Stimulated activated CD4-positive, alpha-beta T cell treated with anti-CD3 and anti-CD28 coated beads, Interleukin-2, amount 100 ng/mL, for 48 hours (primary cell): Measurements from ENCODE around the gene PRR33.
"Not testable (repeated sequence)": the region's sequence is repeated elsewhere in the genome, so short reads cannot be mapped to it uniquely, and the experiment has no call there.

ENCODE experiments used
- DNase-seq, 2 donors: peaks; one replicate each; pipeline ENCODE4 v3.0.0-alpha.2; 2020

PRR33 gene

DNA sequence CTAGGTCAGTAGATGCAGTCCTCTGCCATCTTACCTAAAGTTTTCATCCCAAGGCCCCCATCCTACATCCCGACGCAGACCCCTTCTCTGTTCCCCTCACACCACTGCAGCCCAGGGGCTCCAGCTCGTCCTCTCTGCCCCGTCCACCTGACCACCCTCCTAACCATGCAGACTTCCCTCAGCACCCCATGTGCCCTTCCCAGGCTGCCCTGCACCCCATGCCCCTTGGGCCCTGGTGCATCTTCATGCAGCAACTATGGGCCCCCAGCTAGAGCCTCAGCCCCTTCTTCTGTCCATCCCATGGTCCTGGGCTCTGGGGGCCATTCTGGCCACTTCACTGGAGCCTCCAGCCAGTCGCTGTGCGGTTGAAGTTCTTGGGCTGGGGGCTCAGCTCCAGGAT is 2.9 kb downstream of the PRR33 start:
- DNase-seq: no peak

DNA sequence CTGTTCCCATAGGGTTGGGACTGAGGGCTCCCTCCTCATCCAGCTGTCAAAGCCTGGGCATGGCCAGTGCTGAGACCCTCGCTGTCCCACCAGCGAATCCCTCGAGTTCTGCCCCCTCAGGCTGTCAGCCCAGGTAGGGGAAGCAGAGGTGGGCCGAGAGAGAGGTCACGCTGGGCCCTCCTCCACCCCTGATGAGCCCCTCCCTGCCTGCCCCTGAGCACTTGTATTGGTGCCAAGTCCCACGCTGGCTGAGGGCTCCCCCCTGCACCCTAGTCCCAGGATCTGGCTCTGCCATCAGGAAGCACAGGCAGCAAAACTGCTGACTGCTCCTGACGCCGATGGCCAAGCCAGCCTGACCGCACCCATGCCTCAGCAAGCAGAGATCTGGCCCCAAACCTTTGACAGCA is 3.3 kb downstream of the PRR33 start:
- no peak for DNase-seq

DNA sequence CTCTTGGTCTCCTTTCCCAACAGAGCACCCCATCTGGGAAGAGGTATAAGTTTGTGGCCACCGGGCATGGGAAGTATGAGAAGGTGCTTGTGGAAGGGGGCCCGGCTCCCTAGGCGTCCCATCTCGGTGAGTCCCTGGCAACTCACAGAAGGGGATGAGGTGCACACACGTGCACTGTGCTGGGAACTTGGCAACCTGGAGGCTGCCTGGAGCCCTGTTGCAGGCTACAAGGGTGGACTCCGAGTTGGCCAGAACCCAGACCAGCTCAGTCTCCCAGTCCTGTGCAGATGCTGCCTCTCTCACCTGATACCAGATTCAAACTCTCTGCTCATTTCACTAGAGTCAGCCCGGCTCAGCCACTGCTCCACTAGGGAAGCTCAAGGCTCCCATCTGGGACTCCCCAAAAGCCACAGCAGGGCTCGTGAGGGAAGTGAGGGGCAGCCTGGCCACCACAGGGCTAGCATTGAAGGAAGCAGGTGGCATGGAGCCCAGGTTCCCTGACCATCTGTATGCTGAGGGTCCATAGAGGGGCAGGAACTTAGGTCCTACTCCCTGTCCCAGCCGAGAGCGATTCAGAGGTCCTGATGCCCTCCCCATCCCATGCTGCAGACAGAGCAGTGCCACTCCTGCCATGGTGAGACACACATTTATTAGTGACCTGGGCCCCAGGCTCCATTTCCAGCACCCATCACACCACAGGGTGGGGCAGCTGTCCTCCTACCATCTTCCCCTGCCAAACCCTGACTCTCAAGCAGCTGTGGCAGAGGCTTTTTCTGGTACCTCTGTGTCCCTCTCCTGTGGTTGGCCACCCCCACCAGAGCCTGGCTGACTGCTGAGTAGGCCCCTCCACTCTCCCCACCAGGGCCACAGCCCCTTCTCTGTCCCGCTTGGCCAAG is 4.0 kb downstream of the PRR33 start:
- DNase-seq: no peak

DNA sequence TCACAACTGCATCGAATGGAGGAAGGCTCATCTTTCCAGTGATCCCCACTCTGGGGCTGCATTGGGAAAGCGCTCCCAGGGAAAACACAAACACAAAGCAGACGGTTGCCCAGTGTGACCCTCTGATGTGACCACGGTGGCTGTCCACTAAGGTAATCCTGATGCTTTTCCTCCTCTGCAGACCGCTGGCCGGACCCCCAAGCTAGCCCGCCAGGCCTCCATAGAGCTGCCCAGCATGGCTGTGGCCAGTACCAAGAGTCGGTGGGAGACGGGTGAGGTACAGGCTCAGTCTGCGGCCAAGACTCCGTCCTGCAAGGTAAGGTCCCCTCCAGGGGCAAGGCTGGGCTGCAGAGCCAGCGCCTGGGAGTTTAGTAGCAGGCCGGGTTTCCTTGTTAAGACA is 5.1 kb downstream of the PRR33 start:
- not testable (repeated sequence) for DNase-seq

DNA sequence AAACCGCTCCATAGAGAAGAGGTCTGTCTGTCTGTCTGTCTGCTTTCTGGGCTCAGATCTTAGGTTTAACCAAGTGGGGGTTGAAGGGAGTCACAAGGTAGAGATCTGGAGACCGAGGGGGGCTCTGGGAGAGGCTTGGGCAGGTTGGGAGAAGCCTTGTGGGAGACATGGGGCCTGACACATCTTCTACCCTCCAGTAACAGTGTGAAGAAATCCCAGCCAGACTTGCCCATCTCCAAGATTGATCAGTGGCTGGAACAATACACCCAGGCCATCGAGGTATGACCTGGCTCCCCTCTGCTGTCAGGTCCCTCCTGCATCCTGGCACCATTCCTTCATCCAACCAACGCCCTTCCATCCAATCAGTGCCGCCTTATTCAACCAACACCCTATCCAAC is 7.4 kb downstream of the PRR33 start:
- DNase-seq: no peak

DNA sequence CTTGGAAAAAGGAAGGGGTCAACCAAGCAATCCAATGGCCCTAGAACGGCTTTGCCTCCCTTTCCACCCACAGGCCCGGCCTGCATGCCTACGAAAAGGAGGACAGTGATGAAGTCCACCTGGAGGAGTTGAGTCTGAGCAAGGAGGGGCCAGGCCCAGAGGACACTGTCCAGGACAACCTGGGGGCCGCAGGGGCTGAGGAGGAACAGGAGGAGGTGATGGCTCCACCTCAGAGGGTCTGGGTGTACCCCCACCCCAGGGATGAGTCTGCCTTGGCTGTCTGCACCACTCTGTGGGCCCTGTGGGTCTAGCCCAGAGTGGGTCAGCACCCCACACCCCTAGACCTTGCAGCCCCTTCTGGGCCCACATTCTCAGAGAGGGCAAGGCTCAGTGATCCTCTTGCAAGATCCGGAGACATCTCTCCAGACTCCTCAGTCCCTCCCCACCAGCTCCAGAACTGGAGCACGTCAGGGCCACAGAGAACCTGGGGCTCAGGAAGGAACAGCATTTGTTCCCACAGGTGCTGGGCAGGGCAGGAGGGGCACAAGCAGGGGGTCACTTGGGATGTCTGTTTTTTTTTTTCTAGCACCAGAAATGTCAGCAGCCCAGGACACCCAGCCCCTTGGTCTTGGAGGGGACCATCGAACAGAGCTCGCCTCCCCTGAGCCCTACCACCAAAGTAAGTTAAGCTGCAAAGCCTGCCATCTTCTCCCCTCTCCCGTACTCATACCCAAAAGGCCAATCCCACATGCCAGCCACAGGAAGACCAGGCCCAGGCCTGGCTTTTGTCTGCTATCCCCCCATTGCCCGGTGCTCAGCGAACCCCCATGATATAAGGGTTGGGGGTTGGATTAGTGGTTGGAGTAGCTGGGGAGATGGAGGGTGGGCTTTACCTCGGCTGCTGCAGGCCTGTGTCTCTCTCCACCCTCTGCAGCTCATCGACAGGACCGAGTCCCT is 8.1 kb downstream of the PRR33 start:
- DNase-seq: no peak

DNA sequence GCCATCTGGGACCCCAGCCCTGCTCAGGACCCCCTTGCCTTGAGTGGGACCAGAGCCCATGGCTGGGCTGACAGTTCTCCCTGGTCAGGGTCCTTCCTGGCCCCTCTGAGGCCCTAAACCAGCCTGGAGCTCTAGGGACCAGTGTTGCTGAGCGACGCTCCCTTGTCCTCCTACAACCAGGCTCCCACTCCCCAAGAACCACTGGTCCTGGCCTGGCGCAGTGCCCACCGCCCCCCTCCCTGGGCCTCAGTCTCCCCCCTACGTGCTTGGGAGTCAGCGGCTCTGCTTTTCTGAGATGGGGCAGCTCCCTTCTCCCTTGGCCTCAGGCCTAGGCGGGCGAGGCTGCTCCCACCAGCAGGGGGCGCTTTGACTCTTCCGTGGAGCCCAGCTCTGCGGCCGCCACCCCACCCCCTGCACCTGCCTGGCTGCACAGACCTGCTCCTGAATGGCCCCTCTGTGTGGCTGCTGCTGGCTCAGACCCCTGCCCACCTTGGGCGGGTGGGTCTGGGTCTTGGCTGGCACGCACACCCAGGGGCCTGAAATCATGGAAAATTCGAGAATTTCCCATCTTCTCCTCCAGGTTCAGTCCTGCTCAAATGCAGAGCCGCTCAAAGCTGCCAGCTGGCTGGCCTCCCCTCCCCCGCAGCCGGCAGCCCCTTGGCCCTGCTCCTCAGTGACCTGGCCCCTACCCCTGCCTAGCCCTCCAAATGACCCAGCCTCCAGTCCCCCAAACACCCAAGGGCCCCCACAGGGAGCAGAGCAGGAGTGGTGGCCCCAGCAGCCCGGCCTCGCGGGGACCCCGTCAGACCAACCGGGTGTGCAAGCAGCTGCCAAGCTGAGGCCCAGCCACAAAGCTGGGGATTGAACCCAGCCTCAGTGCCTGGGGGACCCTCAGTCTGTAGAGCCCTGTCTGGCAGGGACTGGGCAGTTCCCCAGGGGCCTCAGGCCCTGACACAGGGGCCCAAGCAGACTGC is 9.1 kb downstream of the PRR33 start:
- DNase-seq: peak; percentile 81 to 85

DNA sequence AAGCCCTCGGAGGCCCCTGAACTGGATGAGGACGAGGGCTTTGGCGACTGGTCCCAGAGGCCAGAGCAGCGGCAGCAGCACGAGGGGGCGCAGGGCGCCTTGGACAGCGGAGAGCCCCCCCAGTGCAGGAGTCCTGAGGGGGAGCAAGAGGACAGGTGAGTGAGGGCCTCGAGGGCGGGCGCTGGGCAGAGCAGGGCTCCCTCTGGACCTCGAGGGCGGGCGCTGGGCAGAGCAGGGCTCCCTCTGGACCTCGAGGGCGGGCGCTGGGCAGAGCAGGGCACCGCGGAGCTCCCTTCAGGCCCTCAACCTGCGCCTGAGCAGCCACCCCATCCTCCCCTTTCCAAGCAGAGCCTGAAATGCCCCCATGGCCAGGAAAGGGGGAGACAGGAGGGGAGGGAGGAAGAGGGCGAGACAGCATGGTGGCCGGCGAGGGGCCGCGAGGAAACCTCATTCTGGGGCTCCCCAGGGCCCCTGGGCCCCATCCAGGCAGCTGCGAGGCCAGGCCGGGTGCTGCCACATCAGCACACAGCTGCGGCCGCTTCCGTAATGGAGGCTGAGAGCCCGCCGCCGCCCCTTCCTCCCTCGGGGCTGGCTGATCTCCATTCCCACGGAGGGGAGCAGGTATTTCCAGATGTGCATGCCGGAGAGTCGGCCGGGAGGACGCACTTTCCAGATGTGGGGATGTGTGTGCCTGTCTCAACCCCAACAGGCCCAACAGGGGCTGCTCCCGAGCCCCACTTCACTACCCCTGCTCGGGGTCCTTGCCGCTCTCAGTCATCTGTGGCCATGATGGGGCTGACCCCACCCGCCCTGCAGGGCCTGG is 10.0 kb downstream of the PRR33 start:
- no peak for DNase-seq

DNA sequence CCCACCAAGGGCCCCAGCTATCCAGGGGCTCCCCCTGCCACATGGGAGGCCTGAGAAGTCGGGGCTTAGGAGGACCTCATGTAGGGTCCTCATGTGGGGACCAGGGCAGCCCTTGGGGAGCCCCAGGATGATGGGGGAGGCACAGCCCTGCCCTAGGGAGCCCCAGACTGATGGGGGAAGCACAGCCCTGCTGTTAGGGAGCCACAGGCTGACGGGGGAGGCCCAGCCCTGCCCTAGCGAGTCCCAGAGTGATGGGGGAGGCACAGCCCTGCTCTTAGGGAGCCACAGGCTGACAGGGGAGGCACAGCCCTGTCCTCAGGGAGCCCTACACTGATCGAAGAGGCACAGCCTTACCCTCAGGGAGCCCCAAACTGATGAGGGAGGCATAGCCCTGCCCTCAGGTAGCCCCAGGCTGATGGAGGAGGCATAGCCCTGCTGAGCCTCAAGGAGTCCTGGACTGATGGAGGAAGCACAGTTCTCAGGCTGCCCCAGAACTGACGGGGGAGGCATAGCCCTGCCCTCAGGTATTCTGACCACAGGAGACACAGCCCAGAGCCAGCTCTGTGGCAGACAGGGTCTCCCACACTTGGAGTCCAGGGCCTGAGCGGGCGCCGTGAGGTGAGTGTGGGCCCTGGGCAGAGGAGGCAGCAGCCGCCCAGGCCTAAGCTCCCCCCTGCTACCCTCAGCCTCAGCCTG is 10.8 kb downstream of the PRR33 start:
- DNase-seq: no peak

DNA sequence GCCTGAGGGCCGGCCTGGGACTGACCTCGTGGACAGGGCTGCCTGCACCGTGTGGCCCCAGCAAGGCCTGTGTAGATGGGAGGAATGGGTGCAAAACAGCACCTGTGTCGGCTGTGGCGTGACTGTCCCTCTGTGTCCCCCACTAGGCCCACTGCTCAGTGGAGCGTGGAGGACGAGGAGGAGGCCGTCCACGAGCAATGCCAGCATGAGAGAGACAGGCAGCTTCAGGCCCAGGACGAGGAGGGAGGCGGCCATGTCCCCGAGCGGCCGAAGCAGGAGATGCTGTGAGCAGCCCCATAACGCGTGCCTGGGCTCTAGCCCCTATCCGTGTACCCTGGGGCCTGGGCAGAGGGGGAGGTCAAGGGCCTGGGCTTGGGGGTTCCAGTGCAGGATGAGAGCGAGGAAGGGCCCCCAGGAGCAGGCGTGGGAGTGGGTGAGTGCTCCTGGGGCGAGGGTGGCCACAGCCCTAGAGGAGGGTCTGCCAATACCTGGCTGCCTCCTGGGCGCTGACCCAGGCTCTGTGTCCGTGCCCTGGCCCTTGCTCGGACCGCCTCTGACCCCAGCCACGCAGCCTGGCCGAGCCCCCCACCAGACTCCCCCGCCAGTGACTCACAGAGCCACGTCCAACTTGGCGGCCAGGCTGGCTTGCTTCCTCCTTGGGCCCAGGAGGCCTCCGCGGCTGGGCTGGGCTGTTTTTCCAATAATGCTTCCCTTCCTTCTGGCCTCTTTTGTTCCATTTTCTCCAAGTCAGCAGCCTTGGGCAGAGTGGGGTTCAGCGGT is 11.6 kb downstream of the PRR33 start:
- DNase-seq: no peak

DNA sequence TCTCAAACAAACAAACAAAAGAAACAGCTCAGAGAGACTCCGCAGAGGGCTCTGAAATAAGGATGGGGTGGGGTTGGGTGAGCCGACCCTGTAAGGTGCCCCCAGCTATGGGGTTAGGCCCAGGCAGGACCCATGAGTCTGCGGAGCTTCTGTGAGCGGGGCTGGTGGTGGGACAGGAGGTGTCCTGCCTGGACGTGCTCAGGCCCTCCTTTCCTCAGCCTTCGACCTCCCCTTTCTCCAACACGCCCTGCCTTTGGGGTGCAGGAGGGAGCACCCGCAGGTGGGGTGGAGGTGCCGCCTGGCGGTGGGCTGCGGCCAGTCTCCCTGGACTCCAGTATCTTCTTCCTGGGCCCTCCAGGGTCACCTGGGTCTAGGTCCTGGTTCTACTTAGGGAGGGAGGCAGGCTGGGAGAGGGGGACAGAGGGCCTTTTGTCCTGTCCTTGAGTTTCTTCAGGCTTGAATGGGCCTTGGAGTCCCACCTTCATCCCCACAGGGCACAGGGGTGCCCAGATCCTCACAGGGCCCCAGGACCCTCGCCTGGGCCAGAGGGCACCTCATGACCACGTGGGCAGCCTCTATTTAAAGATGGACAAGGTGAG is 12.3 kb downstream of the PRR33 start:
- no peak for DNase-seq

DNA sequence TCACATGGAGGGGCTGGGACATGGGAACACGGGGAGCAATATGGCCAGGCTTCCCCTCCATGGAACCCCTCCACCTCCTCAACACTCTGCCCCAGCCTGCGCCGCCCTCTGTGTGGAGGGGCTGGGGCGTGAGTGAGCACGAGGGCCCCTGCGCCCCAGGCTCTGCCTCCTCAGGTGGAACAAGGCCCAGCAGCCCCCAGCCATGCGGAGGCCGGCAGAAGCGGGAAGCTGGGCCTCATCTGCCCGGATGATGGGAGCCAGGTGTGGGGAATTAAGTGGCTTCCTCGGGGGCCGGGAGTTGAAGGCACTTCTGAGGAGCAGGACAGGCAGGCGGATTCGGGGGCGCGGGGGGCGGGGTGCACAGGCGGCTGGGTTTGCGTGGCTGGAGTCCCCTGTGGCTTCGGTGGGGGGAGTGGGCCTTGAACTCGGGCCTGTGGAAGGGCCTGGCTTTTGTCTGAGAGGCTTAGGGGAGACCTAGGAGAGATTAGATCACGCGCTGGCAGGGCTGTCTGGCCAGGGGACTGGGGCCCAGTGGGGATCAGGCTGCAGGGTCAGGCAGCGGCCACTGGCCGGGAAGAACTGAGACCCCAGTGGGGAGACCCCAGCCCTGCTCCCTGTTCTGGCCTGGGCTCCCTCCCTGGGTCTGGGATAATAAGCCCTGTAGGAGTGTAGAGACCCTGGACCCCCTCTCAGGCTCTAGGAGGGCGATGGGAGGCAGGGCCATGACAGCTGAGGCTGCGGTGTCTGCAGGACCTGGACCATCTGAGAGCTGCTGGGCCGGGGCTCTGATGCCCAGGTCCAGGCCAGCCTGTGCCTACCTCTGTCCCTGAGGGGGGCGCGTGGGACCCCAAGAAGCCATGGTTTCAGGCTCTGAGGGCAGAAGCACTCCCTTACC is 13.3 kb downstream of the PRR33 start:
- no peak for DNase-seq

DNA sequence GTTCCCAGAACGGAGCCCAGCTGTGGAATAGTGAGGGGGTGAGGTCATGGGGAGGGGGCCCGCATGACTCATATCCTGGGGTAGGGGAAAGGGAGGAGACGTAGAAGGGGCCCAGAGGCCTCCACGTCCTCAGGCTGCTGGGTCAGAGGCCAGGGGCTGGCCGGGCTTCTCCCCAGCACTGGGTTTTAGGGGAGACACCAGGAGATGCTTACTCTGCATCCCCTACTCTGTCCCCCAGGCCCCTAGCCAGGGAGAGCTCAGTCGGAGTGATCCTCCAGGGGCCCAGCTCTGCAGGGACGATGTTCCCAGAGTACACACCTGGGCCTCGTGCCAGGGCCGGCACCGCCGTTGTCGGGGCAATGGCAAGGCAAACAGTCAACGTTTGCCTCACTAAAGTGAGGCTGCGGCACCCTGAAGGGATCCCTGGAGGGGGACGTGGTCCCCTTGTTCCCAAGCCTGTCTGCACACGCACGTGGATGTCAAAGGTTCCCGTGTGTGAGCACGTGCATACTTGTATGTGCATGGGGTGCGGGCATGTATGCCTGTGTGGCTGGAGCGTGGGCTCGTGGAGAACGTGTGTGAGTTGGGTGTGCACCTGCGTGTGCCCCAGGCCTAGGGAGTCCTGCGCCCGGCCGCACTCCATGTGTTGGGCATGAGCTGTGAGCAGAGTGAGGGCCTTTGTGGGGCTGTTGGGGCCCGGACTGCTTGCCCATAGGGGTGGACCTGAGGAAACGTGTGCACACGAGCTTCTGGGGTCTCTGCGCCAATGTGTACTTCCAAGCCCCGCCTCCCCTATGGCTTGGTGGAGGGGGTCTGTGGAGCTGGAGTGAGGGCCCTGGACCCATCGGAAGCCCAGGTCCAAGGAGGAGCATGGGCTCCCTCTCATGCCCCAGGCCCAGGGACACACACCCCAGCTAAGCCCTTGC is 14.2 kb downstream of the PRR33 start:
- DNase-seq: no peak

DNA sequence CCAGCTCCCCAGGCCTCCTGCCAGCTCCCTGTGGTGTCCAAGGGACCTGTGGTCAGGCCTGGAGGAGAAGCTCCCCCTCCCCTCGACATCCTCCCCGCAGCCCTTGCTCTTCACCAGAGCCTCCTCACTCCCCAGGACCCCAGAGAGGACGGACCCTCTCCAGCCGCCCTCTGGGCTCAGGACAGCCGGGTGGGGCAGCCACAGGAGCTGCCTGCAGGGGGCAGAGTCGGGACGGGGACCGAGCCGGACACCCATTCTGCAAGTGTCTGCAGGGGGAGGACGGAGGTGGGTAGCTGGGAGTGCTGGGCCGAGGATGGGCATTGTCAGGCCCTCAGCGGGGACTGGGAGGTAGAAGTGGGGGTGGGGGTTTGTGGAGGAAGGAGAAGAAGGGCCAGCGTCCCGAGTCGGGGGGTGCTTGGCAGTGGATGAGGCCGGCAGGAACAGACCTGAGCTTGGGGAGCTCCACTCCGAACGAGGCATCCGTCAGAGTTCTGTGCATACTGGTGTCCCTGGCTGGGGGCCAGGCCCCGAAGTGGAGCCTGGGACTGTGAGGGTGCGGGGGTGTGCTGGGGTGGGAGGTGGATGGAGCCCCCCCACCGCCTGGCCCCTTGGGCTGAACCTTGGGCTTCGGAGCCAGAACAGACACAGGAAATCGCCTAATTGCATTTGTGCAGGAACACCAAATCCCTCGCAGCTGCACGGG is 15.2 kb downstream of the PRR33 start:
- no peak for DNase-seq

DNA sequence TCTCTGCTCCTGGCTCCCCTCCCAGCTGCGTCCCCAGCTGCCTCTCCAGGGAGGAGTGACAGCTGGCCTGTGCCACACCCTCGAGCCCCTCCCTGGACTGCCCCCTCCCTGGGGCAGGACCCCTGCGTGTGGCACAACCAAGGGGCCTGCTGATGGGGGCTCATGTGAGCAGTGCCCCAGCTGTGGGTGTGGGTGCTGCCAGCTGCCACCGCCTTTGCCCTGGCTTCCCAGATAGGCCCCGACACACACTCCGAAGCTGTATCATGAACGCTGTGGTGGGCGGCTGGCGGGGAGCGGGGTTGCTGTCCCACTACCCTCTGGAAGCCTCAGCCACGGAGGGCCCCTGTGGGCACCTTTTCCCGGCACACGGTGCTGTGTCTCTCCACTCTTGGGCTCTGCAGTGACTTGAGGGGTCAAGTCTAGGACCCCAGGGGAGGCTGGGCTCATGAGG is 15.8 kb downstream of the PRR33 start:
- DNase-seq: not testable (repeated sequence)

DNA sequence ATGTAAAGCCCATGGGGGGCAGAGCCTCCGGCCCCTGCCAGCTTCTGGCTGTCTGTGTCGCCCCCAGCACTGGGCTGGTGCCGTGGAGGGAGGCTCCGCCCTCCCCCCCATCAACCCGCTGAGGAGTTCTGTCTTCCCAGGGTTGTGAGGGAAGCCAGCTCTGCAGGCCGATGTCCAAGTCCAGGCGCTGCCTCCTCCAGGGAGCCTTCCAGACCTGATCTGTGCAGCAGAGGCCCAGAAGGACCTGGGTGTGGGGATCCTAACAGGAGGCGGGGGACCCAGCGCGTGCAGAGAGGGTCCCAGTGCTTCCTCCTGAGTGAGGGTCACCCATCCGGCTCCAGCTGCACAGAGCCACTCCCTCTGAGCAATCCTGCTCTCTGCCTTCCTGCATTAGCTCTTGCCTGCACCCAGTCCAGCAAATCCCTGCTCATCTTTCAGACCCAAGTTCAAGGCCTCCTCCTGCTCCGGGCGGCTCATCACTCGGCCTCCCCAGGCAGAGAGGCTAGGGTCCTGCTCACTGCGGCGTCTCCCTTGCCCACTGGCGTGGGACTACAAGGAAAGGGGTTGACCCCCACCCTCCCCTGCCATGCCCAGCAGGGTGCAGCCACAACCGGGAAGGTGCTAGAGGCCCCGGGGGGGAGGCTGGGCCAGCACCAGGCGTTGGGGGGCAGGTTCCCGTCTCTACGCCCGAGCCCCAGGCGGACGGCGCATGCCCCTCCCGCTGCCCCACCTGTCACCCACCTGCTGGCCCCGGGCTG is 16.4 kb downstream of the PRR33 start:
- DNase-seq: no peak
